Measurements from ENCODE around the gene RARB.

Gene RARB

GRCh38 chr3:25580534-25580933 lies 152.5 kb downstream of the RARB start:
- DNase-seq (ENCODE audit: low spot score), result no peak

DNA sequence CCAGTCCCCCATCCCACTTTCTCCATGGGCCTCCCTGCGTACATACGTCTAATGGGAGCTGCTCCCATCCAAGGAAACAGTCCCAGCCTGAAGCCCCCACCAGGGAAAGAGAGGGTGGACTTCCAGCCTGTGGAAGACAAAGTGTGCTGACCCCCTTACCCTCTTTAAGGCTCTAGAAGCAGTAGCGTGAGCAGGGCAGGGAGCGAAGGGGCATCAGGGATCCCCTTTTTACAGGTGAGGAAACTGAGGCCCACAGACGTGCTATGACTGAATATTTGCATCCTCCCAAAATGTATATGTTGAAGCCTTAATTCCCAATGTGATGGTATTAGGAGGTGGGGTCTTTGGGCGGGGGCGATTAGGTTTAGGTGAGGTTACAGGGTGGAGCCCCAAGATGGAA lies 153.3 kb downstream of the RARB start:
- DNase-seq (ENCODE audit: low spot score), result no peak

DNA sequence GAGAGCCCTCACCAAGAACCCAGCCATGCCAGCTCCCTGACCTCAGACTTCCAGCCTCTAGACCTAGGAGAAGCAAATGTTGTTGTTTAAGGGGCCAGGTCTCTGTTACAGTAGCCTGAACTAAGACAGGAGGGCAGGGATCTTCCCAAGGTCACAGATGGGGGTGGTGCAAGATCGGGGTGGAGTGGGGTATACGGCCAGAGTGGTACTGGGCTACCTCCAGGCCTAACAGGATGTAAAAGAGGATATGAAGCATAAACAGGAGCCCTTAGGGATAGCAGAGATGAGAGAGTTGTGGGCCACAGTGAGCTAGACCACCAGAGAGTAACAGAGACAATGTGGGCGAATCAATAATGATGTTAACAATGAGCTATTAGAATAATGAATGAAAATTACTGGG lies 153.8 kb downstream of the RARB start:
- no peak for DNase-seq (ENCODE audit: low spot score)

- no peak for DNase-seq (ENCODE audit: low spot score)
Observed at GRCh38 chr3:25582242-25582641, 154.2 kb downstream of the RARB start.

DNA sequence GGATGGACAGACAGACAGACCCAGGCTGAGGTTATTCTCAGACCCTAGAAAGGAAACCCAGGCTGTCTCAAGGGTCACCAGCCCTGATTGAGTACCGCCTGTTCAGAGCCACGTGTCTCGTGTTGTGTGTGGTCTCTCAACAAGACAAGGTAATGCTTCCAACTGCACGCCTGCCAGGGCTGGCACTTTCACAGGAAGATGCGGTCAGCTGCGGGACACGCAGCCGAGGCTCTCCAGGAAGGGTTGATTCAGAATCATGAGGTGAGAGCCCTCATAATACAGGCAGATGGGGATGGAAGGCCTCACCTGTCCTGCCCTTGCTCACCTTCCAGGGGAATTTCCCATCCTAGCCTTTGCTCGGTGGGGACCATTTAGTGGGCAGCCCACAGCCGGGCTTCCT lies 155.3 kb downstream of the RARB start:
- no peak for DNase-seq (ENCODE audit: low spot score)

GRCh38 chr3:25584011-25584789 lies 156.1 kb downstream of the RARB start:
- DNase-seq (ENCODE audit: low spot score), result no peak

DNA sequence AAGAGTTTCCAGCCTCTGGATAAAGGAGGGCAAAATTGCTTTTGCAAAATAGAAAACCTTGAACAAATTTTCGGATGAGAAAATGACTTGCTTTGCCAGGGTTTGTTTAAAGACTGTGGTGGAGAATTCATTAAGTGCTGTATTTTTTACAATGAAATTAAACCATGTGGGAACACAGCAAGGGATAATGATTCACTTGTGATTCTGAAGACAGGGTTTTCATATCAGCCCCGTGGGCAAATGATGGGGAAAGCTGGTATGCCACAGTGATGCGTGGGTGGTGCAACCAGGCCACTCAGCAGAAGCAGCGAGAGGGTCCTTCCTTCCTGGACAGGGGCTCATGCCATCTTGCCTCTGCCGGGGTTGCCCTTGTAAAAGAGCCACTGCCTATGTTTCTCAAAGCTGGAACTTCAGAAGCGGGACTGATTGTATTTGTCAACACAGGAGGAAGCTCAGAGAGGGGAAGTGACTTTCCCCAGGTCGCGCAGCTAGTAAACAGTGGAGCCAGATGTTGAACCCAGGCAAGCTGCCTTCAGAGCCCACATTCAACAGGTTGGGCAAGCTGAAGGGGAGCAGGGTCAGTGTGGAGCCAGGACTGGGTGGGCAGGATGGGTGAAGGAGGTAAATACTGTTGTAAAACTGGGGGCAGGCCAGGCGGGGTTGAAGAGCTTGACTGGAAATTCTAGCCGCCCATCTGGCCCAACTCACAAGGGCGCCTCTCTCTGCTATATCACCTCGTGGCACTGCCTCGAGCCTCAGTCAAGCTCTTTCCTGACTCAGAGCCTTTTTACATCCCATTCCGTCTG lies 157.5 kb downstream of the RARB start:
- DNase-seq (ENCODE audit: low spot score), result no peak

DNA sequence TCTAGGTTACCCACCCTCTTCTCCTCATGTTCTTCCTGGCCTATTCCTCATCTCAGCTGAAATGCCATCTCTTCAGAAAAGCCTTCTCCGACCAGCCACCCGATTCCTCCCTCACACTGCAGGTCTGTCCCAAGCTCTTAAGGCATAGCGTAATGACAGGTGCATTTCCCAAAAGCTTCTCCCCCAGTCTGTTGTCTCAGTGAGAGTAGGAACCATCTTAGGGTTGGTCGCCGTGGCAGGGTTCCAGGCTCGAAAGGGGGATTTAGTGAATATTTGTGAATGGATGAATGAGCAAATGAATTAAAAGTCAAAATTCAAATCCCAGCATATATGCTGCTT lies 158.1 kb downstream of the RARB start:
- DNase-seq (ENCODE audit: low spot score), result no peak

DNA sequence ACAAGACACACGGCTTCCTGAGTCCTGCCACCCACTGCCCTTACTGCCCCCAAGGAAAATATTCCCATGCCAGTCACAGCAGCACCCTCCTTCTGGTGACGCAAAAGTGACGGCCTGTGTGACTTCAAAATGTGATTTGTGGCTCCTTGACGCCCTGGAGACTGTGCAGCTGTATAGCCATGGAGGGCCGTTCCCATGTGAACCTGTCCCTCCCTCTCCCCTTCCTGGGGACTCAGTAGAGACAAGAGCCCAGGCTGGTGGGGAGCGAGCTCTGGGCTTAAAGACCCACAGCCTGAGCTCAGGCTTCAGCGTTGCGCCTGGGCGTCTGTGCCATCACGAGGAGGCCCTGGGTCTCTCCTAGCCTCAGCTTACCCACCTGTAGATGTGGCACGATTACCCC lies 158.5 kb downstream of the RARB start:
- DNase-seq (ENCODE audit: low spot score), result no peak

DNA sequence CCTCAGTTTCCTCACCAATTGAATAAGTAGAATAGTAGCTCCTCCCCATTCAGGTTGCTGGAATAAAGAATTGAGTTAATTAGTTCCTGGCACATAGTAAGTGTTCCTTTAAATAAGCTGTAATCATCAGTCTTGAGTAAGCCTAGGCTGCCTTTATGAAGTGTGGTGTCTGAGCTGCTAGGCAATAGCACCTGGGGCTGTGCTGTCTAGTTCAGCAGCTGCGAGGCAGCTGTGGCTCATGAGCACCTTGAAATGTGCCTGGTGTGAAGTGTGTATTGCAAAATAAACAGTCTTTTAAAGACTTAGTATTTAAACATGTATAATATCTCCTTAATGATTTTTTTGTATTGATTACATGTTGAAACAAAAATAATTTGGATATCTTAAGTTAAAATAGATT lies 159.0 kb downstream of the RARB start:
- no peak for DNase-seq (ENCODE audit: low spot score)

- no peak for DNase-seq (ENCODE audit: low spot score)
Observed at GRCh38 chr3:25587526-25587925, 159.5 kb downstream of the RARB start.

DNA sequence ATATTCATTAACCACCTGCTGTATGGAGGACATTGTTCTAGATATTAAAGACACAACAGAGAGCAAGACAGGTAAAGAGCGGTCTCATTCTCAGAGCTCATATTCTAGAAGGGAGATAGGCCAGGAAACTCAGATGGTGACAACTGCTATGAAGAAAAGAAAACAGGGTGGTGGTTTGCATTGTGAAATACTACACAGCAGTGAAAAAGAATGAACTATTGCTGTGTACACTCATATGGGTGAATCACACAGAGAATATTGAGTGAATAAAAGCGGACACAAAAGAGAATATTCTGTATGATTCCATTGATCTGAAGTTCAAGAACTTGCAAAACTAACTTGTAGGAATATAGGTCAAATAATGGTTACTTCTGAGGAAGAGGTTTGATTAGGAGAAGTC lies 159.9 kb downstream of the RARB start:
- DNase-seq (ENCODE audit: low spot score), result no peak

DNA sequence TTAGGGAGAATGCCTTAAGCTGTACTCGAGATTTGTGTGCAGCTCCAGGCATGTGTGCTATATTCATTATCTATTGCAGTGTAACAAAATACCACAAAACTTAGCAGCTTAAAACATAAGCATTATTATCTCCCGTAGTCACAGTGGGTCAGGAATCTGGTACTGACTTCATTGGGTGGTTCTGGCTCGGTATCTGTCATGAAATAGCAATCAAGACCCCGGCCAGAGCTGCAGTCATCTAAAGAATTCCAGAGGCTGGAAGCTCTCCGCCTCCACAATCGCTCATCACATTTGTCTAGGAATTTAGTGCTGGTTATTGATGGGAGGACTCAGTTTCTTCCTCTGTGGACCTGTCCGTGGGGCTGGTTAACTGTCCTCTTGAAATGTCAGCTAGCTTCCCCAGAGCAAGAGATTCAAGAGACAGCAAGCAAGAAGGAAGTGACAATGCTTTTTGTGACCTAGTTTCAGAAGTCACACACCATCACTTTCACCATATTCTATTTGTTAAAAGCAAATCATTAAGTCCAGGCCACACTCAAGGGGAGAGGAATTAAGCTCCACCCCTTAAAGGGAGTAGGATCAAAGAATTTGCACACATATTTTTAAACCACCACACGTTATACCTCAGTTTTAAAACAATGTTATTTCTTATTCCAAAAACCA lies 160.5 kb downstream of the RARB start:
- no peak for DNase-seq (ENCODE audit: low spot score)

DNA sequence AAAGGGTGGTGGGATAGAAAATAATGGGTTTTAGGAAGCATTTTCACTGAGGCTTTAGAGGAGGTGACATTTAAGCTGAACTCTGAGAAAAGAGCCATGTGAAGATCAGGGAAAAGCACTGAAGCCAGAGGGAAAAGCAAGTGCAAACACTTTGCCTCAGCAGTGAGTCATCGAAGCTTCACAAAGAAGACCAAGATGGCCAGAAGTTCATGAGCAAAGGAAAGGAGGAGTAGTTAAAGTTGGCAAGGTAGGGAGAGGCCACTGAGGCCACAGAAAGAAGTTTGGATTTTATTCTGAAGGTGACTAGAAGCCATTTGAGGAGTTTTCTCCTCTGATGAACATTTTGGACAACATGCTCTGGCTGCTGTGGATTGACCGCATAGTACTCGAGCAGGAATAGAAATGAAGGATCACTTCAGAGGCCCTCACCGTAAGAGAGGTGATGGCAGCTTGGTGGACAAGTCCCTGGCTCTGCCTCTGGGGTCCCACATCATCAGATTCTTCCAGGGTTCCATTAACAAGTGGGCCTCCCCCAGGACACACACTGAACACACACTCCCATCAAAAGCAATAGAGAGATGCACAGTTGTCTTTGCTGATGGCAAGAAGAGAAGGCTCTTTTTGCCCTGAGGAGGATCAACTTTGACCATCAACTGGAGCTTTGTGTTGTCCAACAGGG lies 161.2 kb downstream of the RARB start:
- DNase-seq (ENCODE audit: low spot score), result no peak

DNA sequence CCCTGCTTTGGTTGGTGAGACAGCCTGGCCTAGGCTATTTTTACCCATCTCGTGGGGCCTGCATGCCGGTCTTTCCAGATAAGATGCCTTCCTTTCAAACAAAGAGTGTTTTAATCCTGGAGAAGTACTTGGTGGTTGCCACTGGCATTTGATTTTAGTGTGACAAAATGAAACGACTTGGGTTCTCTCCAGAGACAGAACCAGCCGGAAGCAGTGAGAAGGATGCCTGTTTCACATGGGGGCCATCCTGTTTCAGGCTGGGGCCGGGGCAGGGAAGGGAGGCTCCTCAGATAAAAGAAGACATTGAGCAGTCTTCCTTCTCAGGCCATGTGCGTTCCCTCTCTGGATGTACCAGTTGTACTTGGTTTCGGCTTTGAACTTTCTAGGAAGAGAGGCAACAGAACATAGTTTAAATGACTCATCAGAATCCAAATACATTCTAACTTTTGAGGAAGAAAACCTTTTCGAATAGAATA lies 161.8 kb downstream of the RARB start:
- no peak for DNase-seq (ENCODE audit: low spot score)

DNA sequence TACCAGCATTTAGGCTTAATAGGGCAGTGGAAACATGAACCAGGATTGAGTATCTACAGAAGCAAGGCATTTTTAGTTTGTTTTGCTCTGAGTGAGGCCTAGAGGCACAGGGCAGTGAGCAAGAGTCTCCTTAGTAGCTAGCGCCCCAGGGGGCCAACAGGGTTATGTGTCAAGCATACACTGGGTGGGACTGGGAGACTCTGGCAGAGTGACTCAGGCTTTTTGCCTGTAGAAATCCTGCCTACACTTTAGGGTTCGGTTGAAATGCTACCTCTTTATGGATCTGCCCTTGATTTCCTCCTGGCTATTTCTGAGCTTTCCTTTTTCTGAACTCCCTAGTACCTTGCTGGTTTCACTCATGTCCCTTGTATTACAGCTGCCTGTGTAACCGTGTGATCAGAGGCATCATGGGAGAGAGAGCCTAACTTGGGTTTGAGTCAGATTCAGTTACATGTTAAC lies 164.5 kb downstream of the RARB start:
- no peak for DNase-seq (ENCODE audit: low spot score)

GRCh38 chr3:25593001-25593400 lies 164.9 kb downstream of the RARB start:
- DNase-seq (ENCODE audit: low spot score), result no peak

DNA sequence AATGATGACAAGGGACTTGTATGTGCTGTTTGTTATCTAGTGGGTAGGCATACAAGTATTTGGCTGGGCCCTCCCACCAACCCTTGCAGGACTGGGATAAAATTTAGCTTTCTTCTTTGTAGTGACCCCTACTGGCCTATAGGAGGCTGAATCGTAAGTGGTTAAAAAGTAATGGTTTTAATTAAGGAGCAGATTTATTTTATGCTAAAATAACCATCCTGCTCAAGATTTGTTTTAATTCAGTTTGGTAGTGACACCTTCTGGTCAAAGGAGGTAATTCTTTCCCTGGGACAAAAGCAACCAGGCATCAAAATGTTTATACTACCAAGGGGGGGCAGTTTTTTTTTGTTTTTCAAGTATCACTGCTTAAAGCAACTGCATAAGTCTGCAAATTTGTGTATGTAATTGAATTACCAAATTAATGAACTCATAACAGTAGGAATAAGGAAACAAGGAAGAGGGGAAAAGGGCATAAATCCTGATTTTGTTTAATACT lies 166.0 kb downstream of the RARB start:
- DNase-seq (ENCODE audit: low spot score), result peak; percentile 66

DNA sequence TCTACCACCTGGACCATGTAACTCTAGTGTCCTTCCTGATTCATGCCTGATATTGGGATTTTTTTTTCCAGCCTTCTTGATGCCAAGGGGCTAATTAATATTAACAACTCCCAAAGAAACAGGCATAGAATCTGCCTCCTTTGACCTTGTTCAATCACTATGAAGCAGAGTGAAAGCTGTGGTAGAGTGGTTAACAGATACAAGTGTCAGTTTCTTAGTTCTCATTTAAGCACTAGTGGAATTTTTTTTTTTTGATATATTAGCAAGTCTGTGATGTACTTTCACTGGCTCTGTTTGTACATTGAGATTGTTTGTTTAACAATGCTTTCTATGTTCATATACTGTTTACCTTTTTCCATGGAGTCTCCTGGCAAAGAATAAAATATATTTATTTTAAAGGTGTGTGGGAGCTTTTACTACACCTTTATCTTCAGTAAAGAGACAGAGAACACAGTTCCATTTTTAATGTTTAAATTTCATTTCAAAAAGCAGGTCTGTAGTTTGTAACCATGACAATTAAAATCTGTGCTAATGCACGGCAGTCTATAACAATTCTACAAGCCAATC lies 169.6 kb downstream of the RARB start:
- DNase-seq (ENCODE audit: low spot score), result no peak

DNA sequence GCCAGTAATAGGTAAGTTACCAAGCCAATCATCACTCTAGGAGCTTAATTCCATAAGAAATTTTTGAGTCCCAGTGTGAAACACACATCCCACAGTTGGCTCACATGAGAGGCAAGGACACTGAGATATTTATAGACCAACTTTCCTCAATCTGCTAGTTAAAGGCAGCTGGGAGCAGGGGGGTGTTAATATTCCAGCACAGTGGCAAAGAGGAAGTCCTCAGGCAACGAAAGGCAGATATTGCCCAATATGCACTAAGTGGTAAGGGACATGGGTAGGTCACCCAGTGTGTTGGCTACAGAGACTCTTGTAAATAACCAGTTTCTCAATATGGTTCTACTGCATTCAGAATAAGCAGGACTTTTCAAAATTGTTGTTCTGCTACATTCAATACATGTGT lies 175.6 kb downstream of the RARB start:
- DNase-seq (ENCODE audit: low spot score), result no peak

DNA sequence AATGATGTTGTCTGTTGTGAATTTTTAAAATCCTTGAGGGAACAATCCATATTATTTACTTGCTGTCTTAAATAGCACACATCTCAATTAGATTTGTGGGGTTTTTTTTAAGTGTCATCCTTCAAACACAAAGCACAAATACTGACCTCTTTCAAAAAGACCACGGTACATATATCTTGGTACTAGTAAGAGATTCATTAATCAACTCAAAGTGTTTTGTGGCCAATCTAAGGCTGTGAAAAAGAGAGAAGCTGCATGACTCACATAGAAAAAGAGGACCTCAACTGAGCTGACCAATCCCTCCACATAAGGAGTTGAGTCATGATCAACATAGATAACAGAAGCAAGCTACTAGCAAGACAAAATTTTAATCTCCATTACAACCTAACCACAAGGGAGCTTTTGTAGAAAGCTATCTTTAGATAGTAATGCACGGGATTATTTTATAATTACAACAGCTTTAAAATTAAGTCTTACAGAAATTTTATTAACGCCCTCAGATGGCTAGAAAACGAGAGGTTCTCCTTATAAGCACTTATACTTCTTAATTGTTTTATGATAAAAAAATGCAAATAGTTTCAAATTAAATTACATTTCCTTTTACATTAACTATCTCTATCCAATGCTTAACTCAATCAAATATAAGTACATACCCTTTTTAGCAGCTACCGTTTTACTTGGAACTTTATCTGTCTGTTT lies 176.2 kb downstream of the RARB start:
- DNase-seq (ENCODE audit: low spot score), result no peak

Data from SW480 (cell line).